RWPE1 (cell line): ENCODE data around the gene APC2.

ENCODE experiments used
- CTCF ChIA-PET: fragments of 350-600 bp; sonication (Branson Sonifier 250); formaldehyde crosslinking; extraction: SDS; loops from one replicate; lab custom pipeline; 2021; lab: Yijun Ruan, JAX
- POLR2A ChIA-PET: fragments of 400-600 bp; formaldehyde crosslinking; extraction: SDS; loops from one replicate; lab custom pipeline; 2020; ENCODE audit warnings: antibody characterized with exemption; ENCODE audit not compliant: low non-redundant PET; lab: Yijun Ruan, JAX
- DNase-seq: peaks from one replicate; pipeline ENCODE4 v3.0.0; 2012; ENCODE audit warnings: low spot score
- H3K27ac ChIP-seq: fragments of 450-650 bp; 2 replicates; pipeline ENCODE4 v1.5.1; 2017
- TF ChIP-seq, protein P1 (sequence below): fragments of 450-650 bp; conservative IDR thresholded peaks from 2 replicates; pipeline ENCODE4 v1.5.1; 2017; ENCODE audit warnings: low read depth, mild to moderate bottlenecking

APC2 gene

DNA sequence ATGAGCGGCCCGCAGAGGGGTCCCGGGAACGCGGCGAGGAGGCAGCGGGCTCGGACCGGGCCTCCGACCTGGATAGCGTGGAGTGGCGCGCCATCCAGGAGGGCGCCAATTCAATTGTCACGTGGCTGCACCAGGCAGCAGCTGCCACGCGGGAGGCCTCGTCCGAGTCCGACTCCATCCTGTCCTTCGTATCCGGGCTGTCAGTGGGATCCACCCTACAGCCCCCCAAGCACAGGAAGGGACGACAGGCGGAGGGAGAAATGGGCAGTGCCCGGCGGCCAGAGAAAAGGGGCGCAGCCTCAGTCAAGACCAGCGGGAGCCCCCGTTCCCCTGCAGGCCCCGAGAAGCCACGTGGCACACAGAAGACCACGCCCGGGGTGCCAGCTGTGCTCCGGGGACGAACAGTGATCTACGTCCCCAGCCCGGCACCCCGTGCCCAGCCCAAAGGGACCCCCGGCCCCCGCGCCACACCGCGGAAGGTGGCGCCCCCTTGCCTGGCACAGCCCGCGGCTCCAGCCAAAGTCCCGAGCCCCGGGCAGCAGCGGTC is 18.4 kb downstream of the APC2 start:
- DNase-seq, result no peak
- peak overlapping the region; percentile 85 for H3K27ac ChIP-seq
- TF ChIP-seq, protein P1, sequence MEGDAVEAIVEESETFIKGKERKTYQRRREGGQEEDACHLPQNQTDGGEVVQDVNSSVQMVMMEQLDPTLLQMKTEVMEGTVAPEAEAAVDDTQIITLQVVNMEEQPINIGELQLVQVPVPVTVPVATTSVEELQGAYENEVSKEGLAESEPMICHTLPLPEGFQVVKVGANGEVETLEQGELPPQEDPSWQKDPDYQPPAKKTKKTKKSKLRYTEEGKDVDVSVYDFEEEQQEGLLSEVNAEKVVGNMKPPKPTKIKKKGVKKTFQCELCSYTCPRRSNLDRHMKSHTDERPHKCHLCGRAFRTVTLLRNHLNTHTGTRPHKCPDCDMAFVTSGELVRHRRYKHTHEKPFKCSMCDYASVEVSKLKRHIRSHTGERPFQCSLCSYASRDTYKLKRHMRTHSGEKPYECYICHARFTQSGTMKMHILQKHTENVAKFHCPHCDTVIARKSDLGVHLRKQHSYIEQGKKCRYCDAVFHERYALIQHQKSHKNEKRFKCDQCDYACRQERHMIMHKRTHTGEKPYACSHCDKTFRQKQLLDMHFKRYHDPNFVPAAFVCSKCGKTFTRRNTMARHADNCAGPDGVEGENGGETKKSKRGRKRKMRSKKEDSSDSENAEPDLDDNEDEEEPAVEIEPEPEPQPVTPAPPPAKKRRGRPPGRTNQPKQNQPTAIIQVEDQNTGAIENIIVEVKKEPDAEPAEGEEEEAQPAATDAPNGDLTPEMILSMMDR, result no peak
- ChIA-PET POLR2A (no interaction called here), CTCF (interaction anchor here (0.6 to 2.3 kb wide), 5 partner anchors 10 to 136 kb away, joined by 3 to 11 read pairs (median 6); no protein-coding TSS in a partner anchor)

DNA sequence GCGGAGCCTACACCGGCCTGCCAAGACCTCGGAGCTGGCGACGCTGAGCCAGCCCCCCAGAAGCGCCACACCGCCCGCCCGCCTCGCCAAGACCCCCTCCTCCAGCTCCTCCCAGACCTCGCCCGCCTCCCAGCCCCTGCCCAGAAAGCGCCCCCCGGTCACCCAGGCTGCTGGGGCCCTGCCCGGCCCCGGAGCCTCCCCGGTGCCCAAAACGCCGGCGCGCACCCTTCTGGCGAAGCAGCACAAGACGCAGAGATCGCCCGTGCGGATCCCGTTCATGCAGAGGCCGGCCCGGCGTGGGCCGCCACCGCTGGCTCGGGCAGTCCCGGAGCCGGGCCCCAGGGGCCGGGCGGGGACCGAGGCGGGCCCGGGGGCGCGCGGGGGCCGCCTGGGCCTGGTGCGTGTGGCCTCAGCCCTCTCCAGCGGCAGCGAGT is 18.9 kb downstream of the APC2 start:
- no peak for DNase-seq
- H3K27ac ChIP-seq, result peak overlapping the region; percentile 85
- POLR2A ChIA-PET, result no interaction called here
- TF ChIP-seq, protein P1, result peak; percentile 33
- CTCF ChIA-PET, result interaction anchor here (0.6 to 1.1 kb wide), 4 partner anchors 9 to 135 kb away, joined by 3 to 6 read pairs (median 4); no protein-coding TSS in a partner anchor

DNA sequence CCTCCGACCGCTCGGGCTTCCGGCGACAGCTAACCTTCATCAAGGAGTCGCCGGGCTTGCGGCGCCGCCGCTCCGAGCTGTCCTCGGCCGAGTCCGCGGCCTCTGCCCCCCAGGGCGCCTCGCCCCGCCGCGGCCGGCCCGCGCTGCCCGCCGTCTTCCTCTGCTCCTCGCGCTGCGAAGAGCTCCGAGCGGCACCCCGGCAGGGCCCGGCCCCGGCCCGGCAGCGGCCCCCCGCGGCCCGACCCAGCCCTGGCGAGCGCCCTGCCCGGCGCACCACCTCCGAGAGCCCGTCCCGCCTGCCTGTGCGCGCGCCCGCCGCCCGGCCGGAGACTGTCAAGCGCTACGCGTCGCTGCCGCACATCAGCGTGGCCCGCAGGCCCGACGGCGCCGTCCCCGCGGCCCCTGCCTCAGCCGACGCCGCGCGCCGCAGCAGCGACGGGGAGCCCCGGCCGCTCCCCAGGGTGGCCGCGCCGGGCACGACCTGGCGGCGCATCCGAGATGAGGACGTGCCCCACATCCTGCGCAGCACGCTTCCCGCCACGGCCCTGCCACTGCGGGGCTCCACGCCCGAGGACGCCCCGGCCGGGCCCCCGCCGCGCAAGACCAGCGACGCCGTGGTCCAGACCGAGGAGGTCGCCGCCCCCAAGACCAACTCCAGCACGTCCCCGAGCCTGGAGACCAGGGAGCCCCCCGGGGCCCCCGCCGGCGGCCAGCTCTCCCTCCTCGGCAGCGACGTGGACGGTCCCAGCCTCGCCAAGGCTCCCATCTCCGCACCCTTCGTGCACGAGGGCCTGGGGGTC is 19.5 kb downstream of the APC2 start:
- POLR2A ChIA-PET, result no interaction called here
- DNase-seq, result no peak
- CTCF ChIA-PET, result interaction anchor here (0.6 to 1.1 kb wide), 3 partner anchors 9 to 119 kb away, joined by 4 to 6 read pairs (median 5); no protein-coding TSS in a partner anchor
- H3K27ac ChIP-seq, result peak overlapping the region; percentile 85
- TF ChIP-seq, protein P1, result no peak; the same call in 1 of the 2 replicates

DNA sequence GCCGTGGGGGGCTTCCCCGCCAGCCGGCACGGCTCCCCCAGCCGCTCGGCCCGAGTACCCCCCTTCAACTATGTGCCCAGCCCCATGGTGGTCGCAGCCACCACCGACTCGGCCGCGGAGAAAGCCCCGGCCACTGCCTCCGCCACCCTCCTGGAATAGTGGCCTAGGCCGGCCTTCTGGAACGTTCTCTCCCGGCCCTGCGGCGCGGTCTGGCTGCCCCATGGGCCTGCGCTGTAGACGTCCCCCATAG is 20.1 kb downstream of the APC2 start:
- DNase-seq, result no peak
- TF ChIP-seq, protein P1, result no peak
- peak overlapping the region; percentile 85 for H3K27ac ChIP-seq
- POLR2A ChIA-PET, result no interaction called here
- CTCF ChIA-PET, result no interaction called here

DNA sequence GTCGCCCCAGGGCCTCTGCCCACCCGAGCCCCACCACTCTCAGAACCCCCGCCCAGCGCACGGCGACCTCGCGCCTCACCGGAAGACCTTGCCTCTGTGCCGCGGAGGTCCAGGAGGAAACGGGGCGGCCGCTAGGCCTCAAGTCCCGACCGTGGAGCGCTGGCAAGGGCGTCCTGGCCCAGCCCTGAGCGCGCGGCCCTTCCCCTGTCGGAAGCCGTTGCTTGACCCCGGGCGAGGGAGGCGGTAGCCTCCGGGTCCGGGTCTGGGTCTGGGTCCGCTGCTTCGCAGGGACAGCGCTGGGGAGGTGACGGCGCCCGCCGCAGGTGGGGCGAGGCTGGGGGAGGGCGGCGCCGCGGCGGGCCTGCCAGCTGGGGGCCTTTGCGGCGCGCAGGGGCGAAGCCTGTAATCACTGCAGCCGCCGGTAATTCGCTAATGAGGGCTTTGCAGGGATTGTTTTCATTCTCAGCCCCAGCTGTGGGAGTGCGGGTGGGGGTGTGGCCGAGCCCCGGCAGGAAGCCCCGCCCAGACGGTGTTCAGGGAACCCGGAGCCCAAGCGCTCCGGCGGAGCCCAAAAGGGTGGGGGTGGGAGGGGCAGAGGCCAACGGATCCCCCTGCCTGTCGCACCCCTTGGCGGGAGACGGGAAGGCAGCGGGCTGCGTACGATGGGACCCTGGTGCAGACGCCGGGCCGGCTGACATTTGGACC is 20.5 kb downstream of the APC2 start:
- POLR2A ChIA-PET, result interaction anchor here (0.7 kb wide), 1 partner anchor 120 kb away, joined by 5 read pairs; no protein-coding TSS in a partner anchor
- H3K27ac ChIP-seq, result peak overlapping the region; percentile 85
- TF ChIP-seq, protein P1, result no peak
- peak; percentile 59 for DNase-seq
- CTCF ChIA-PET, result interaction anchor here (0.5 kb wide), 1 partner anchor 52 kb away, joined by 4 read pairs; no protein-coding TSS in a partner anchor

DNA sequence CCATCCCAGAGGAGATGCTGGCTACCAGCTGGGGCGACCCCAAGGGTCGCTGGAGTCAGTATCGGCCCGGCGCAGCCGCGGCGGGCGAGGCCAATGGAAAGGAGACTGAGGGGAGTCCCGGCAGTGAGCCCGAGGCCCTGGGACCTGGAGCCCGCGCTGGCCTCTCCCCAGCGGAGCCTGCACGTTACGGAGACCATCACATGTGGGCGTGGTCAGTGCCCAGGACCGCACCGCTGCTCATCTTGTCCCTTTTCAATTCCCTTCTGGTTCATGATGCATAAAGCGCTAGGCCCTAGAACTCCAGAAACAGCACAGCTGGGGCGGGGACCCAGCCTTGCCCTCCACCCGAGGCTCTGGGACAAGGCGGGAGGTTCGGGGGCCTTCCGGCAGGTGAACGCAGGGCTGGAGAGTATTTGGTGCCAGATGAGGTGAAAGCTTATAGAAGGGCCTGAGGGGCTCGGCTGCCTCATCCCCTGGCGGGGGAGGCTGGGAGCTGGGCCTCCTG is 21.1 kb downstream of the APC2 start:
- TF ChIP-seq, protein P1, result no peak
- POLR2A ChIA-PET, result interaction anchor here (0.7 kb wide), 1 partner anchor 120 kb away, joined by 5 read pairs; no protein-coding TSS in a partner anchor
- CTCF ChIA-PET, result interaction anchor here (0.5 kb wide), 2 partner anchors 52 to 167 kb away, joined by 4 read pairs; no protein-coding TSS in a partner anchor
- DNase-seq, result no peak
- peak overlapping the region; percentile 85 for H3K27ac ChIP-seq
